Lower leg skin (tissue), 3 donors: ENCODE measurements around the gene INAVA.

Experiments used
- POLR2A ChIP-seq, 2 donors: fragments of 450-650 bp; IDR thresholded peaks; one replicate each; pipeline ENCODE4 v1.6.1; 2016 to 2017; ENCODE audit warnings: antibody characterized with exemption in 2 of 2, mild to moderate bottlenecking in 1 of 2, moderate library complexity in 1 of 2
- TF ChIP-seq, protein P1 (sequence below), 3 donors: fragments of 450-650 bp; IDR thresholded peaks; one replicate each; pipeline ENCODE4 v1.5.1; 2016; ENCODE audit warnings: antibody characterized with exemption in 3 of 3, mild to moderate bottlenecking in 3 of 3, moderate library complexity in 2 of 3

DNA sequence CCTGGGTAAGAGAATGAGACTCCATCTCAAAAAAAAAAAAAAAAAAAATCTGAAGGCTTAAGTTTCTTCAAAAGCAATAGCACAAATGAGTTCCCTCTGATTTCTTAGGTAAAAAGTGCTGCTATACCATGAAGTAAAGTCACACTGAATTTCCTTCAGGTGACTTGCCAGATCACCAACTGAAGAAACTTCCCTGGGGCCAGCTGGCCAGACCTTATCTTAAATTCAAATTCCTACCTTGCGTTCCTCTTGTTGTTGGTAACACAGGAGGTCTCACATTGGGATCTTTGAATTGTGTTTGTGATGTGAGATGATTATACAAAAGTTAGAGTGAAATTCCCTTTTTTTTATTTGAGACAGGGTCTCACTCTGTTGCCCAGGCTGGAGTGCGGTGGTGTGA is 11.8 kb downstream of the INAVA start:
- TF ChIP-seq, protein P1, sequence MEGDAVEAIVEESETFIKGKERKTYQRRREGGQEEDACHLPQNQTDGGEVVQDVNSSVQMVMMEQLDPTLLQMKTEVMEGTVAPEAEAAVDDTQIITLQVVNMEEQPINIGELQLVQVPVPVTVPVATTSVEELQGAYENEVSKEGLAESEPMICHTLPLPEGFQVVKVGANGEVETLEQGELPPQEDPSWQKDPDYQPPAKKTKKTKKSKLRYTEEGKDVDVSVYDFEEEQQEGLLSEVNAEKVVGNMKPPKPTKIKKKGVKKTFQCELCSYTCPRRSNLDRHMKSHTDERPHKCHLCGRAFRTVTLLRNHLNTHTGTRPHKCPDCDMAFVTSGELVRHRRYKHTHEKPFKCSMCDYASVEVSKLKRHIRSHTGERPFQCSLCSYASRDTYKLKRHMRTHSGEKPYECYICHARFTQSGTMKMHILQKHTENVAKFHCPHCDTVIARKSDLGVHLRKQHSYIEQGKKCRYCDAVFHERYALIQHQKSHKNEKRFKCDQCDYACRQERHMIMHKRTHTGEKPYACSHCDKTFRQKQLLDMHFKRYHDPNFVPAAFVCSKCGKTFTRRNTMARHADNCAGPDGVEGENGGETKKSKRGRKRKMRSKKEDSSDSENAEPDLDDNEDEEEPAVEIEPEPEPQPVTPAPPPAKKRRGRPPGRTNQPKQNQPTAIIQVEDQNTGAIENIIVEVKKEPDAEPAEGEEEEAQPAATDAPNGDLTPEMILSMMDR (IDR thresholded peaks at IDR 0.05), result no peak
- TF ChIP-seq POLR2A (IDR thresholded peaks at IDR 0.05), result no peak
